Liver (tissue), 9 donors: ENCODE measurements around the gene ZNF747. TPM values are rescaled to one million over a fixed set of nuclear protein-coding genes. Genes with fewer than 3 reads are reported as not detected.

Experiments
- DNase-seq: peaks from one replicate; pipeline ENCODE4 v3.0.0-alpha.2; 2017; ENCODE audit warnings: low spot score
- H3K27ac ChIP-seq, 2 donors: one replicate each; pipeline ENCODE4 v1.7.0; 2013; ENCODE audit warnings: inconsistent platforms in 2 of 2, low read length in 2 of 2, control low read depth in 1 of 2, low read depth in 1 of 2, mild to moderate bottlenecking in 1 of 2
- H3K27me3 ChIP-seq, 4 donors: one replicate each; pipeline versions ENCODE4 v1.6.1 to v1.7.0; 2013; ENCODE audit warnings: low read length in 3 of 4, inconsistent platforms in 1 of 4, mild to moderate bottlenecking in 1 of 4, moderate library complexity in 1 of 4; ENCODE audit not compliant: control insufficient read depth in 4 of 4, insufficient read depth in 4 of 4
- H3K36me3 ChIP-seq, 4 donors: one replicate each; pipeline versions ENCODE4 v1.6.1 to v1.7.0; 2013; ENCODE audit warnings: low read length in 3 of 4, mild to moderate bottlenecking in 3 of 4, low read depth in 1 of 4, moderate library complexity in 1 of 4; ENCODE audit not compliant: control insufficient read depth in 4 of 4, insufficient read depth in 3 of 4
- H3K4me1 ChIP-seq, 4 donors: one replicate each; pipeline versions ENCODE4 v1.6.1 to v1.7.0; 2013; ENCODE audit warnings: low read length in 3 of 4, mild to moderate bottlenecking in 3 of 4, moderate library complexity in 1 of 4; ENCODE audit not compliant: control insufficient read depth in 4 of 4, insufficient read depth in 4 of 4
- H3K4me3 ChIP-seq, 3 donors: one replicate each; pipeline versions ENCODE4 v1.6.1 to v1.7.0; 2013; ENCODE audit warnings: low read length in 3 of 3, control low read depth in 1 of 3, low read depth in 1 of 3, mild to moderate bottlenecking in 1 of 3
- H3K9ac ChIP-seq, 2 donors: one replicate each; pipeline ENCODE4 v1.7.0; 2013; ENCODE audit warnings: low read length in 2 of 2, mild to moderate bottlenecking in 2 of 2, moderate library complexity in 2 of 2, control low read depth in 1 of 2, low read depth in 1 of 2
- H3K9me3 ChIP-seq, 4 donors: one replicate each; pipeline versions ENCODE4 v1.6.1 to v1.7.0; 2013; ENCODE audit warnings: low read length in 3 of 4; ENCODE audit not compliant: control insufficient read depth in 4 of 4
- EGR1 ChIP-seq, 2 donors: IDR thresholded peaks; 2 replicates each; pipeline ENCODE4 v1.6.1; 2016 to 2018; ENCODE audit warnings: antibody characterized with exemption in 2 of 2, low read depth in 2 of 2
- FOXA1 ChIP-seq: IDR thresholded peaks from 2 replicates; pipeline ENCODE4 v1.6.1; 2016; ENCODE audit warnings: antibody characterized with exemption
- GABPA ChIP-seq, 2 donors: IDR thresholded peaks in 1 of 2; conservative IDR thresholded peaks in 1 of 2; 2 replicates each; pipeline ENCODE4 v1.6.1; 2016; ENCODE audit warnings: antibody characterized with exemption in 2 of 2, mild to moderate bottlenecking in 1 of 2, moderate library complexity in 1 of 2
- HNF4G ChIP-seq: IDR thresholded peaks from 2 replicates; pipeline ENCODE4 v1.6.1; 2016; ENCODE audit warnings: antibody characterized with exemption
- RAD21 ChIP-seq, 2 donors: IDR thresholded peaks; 2 replicates each; pipeline ENCODE4 v1.6.1; 2016; ENCODE audit warnings: antibody characterized with exemption in 2 of 2, mild to moderate bottlenecking in 2 of 2
- SP1 ChIP-seq: IDR thresholded peaks from 2 replicates; pipeline ENCODE4 v1.6.1; 2018; ENCODE audit warnings: antibody characterized with exemption, mild to moderate bottlenecking
- TAF1 ChIP-seq: conservative IDR thresholded peaks from 2 replicates; pipeline ENCODE4 v1.6.1; 2016; ENCODE audit warnings: antibody characterized with exemption, mild to moderate bottlenecking
- YY1 ChIP-seq: IDR thresholded peaks from 2 replicates; pipeline ENCODE4 v1.6.1; 2016; ENCODE audit warnings: antibody characterized with exemption, mild to moderate bottlenecking
- WGBS: extraction: QIAGEN DNeasy Blood & Tissue Kit; methylation state at CpG from one replicate; pipeline ENCODE4 v1.1.7; 2013; 5-methylcytosine and 5-hydroxymethylcytosine counted together
- polyA plus RNA-seq, 2 donors: library from polyadenylated mRNA; stranded (reverse) in 1 of 2; unstranded in 1 of 2; fragments of 200-250 nt in 1 of 2; fragments of >200 nt in 1 of 2; fragmentation: Nextera tagmentation in 1 of 2; extraction: Ambion mirVana in 1 of 2; gene quantifications; one replicate each; pipeline versions ENCODE4 v1.2.1 to v1.2.3, GENCODE V29; 2013 to 2015
- total RNA-seq, 2 donors: library from RNA; depleted of rRNA; stranded (reverse); fragments of >200 nt; gene quantifications; one replicate each; pipeline ENCODE4 v1.2.3, GENCODE V29; 2014
- TF ChIP-seq, protein P1 (sequence below): IDR thresholded peaks from 2 replicates; pipeline ENCODE4 v1.6.1; 2016; ENCODE audit warnings: antibody characterized with exemption, mild to moderate bottlenecking
- TF ChIP-seq, protein P2 (sequence below): IDR thresholded peaks from 2 replicates; pipeline ENCODE4 v1.6.1; 2016; ENCODE audit warnings: antibody characterized with exemption
- TF ChIP-seq, protein P3 (sequence below): IDR thresholded peaks from 2 replicates; pipeline ENCODE4 v1.6.1; 2016; ENCODE audit warnings: antibody characterized with exemption
- donor health status: healthy.
- donor health status: healthy.
- donor health status: healthy.
- donor health status: healthy.
- donor health status: healthy.

The ZNF747 gene
- total and polyA plus RNA-seq, 4 donors, result 3.8 to 10.5 (median 6.5) TPM

GRCh38 chr16:30526823-30527634 is 7.6 kb downstream of the ZNF747 start (continued):
- TF ChIP-seq, protein P1, sequence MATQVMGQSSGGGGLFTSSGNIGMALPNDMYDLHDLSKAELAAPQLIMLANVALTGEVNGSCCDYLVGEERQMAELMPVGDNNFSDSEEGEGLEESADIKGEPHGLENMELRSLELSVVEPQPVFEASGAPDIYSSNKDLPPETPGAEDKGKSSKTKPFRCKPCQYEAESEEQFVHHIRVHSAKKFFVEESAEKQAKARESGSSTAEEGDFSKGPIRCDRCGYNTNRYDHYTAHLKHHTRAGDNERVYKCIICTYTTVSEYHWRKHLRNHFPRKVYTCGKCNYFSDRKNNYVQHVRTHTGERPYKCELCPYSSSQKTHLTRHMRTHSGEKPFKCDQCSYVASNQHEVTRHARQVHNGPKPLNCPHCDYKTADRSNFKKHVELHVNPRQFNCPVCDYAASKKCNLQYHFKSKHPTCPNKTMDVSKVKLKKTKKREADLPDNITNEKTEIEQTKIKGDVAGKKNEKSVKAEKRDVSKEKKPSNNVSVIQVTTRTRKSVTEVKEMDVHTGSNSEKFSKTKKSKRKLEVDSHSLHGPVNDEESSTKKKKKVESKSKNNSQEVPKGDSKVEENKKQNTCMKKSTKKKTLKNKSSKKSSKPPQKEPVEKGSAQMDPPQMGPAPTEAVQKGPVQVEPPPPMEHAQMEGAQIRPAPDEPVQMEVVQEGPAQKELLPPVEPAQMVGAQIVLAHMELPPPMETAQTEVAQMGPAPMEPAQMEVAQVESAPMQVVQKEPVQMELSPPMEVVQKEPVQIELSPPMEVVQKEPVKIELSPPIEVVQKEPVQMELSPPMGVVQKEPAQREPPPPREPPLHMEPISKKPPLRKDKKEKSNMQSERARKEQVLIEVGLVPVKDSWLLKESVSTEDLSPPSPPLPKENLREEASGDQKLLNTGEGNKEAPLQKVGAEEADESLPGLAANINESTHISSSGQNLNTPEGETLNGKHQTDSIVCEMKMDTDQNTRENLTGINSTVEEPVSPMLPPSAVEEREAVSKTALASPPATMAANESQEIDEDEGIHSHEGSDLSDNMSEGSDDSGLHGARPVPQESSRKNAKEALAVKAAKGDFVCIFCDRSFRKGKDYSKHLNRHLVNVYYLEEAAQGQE, result no peak

GRCh38 chr16:30526137-30526822 is 8.4 kb downstream of the ZNF747 start, which contains the start of gene ZNF768:
Gene ZNF768 (minus strand): TSS chr16:30526566. CDS start chr16:30526413, 153 bp downstream.
- peaks cover 5 to 56% (median 43%) of the 10 kb centered on the region in 4 donors for H3K4me1 ChIP-seq
- H3K27ac ChIP-seq, result peak within 1 kb of the TSS; percentile 95 to 99
- peak within 1 kb of the TSS; percentile 75 to 82 (median 81) for H3K4me3 ChIP-seq
- DNase-seq, result peak; percentile 81
- H3K9ac ChIP-seq, result peak within 1 kb of the TSS; percentile 50 to 52
- H3K36me3 ChIP-seq, result peaks cover 0 to 2% (median 0%) of the 10 kb centered on the region in 4 donors
- no peaks in the 10 kb centered on the region for H3K9me3 ChIP-seq
- under 1% methylated on average over 73 of the region's 73 CpGs for WGBS
- TF ChIP-seq, protein P1, result peak; percentile 27
- no peak for TF ChIP-seq GABPA (IDR thresholded peaks at IDR 0.05 in 1 of 2, conservative IDR thresholded peaks at IDR 0.05 in 1 of 2)
- H3K27me3 ChIP-seq, result no peaks in the 10 kb centered on the region

DNA sequence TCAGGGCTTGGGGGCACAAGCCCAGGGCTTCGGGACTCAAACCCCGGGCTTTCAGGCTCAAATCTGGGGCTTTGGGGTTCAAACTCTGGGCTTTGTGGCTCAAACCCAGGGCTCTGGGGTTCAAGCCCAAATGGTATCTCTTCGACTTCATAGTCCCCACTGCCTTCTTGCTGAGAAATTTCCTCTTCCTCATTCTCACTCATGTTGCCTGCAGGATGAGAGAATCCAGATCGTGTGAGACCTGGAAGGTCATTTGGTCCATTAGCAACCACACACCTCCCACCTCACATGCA is 8.9 kb downstream of the ZNF747 start:
- H3K27ac ChIP-seq, result peak overlapping the region; percentile 58 to 95
- H3K27me3 ChIP-seq, result no peaks in the 10 kb centered on the region
- peaks cover 5 to 51% (median 40%) of the 10 kb centered on the region in 4 donors for H3K4me1 ChIP-seq
- no peaks in the 10 kb centered on the region for H3K9me3 ChIP-seq
- 55% methylated on average over 4 of the region's 4 CpGs for WGBS
- no peak for DNase-seq
- H3K9ac ChIP-seq, result peak overlapping the region in 1 of 2 donors; percentile 4
- H3K36me3 ChIP-seq, result no peaks in the 10 kb centered on the region
- peak overlapping the region in 2 of 3 donors; percentile 60 to 81 for H3K4me3 ChIP-seq
- TF ChIP-seq YY1, result no peak
- no peak for TF ChIP-seq SP1
- TF ChIP-seq FOXA1, result no peak
- no peak for TF ChIP-seq EGR1 (IDR thresholded peaks at IDR 0.05; ENCODE audit: low read depth in 2 of 2)
- TF ChIP-seq, protein P1, result no peak
- TF ChIP-seq RAD21 (IDR thresholded peaks at IDR 0.05), result no peak
- no peak for TF ChIP-seq TAF1
- no peak for TF ChIP-seq HNF4G
- TF ChIP-seq, protein P2, sequence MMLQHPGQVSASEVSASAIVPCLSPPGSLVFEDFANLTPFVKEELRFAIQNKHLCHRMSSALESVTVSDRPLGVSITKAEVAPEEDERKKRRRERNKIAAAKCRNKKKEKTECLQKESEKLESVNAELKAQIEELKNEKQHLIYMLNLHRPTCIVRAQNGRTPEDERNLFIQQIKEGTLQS, result no peak
- TF ChIP-seq GABPA (IDR thresholded peaks at IDR 0.05 in 1 of 2, conservative IDR thresholded peaks at IDR 0.05 in 1 of 2), result no peak
- TF ChIP-seq, protein P3, sequence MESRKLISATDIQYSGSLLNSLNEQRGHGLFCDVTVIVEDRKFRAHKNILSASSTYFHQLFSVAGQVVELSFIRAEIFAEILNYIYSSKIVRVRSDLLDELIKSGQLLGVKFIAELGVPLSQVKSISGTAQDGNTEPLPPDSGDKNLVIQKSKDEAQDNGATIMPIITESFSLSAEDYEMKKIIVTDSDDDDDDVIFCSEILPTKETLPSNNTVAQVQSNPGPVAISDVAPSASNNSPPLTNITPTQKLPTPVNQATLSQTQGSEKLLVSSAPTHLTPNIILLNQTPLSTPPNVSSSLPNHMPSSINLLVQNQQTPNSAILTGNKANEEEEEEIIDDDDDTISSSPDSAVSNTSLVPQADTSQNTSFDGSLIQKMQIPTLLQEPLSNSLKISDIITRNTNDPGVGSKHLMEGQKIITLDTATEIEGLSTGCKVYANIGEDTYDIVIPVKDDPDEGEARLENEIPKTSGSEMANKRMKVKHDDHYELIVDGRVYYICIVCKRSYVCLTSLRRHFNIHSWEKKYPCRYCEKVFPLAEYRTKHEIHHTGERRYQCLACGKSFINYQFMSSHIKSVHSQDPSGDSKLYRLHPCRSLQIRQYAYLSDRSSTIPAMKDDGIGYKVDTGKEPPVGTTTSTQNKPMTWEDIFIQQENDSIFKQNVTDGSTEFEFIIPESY, result no peak
